A549 (cell line): ENCODE results near the gene COLEC12.

ENCODE experiments used
- CTCF ChIP-seq: fragments of >200 bp; sonication (Bioruptor Twin); formaldehyde crosslinking; IDR thresholded peaks from 3 replicates; pipeline ENCODE4 v1.5.1; 2016
- E2F6 ChIP-seq: IDR thresholded peaks from 2 replicates; pipeline ENCODE4 v1.6.1; 2012; ENCODE audit warnings: low read depth, borderline replicate concordance
- FOSB ChIP-seq: fragments of 250-450 bp; sonication (Bioruptor Pico); IDR thresholded peaks from 2 replicates; pipeline ENCODE4 v1.5.0; 2020; ENCODE audit warnings: mild to moderate bottlenecking, moderate library complexity
- POLR2A ChIP-seq: IDR thresholded peaks from 2 replicates; pipeline ENCODE4 v1.6.1; 2012; ENCODE audit warnings: mild to moderate bottlenecking, low read length
- RFX5 ChIP-seq: fragments of 450-650 bp; IDR thresholded peaks from 2 replicates; pipeline ENCODE4 v1.7.1; 2014; ENCODE audit warnings: antibody characterized with exemption, mild to moderate bottlenecking, moderate library complexity
- SMC3 ChIP-seq: fragments of >200 bp; sonication (Bioruptor Twin); formaldehyde crosslinking; IDR thresholded peaks from 3 replicates; pipeline ENCODE4 v1.6.1; 2018; ENCODE audit warnings: inconsistent platforms
- SREBF2 ChIP-seq: fragments of 450-650 bp; IDR thresholded peaks from 2 replicates; pipeline ENCODE4 v1.6.1; 2014; ENCODE audit warnings: mild to moderate bottlenecking, moderate library complexity
- USF2 ChIP-seq: fragments of 450-650 bp; IDR thresholded peaks from 2 replicates; pipeline ENCODE4 v1.6.1; 2014; ENCODE audit warnings: antibody characterized with exemption
- ZFP36 ChIP-seq: fragments of 450-650 bp; IDR thresholded peaks from 2 replicates; pipeline ENCODE4 v1.6.1; 2014; ENCODE audit warnings: borderline replicate concordance; ENCODE audit not compliant: partially characterized antibody

GRCh38 chr18:396556-396955, 103.9 kb downstream of the COLEC12 start:
- TF ChIP-seq CTCF (no peak), ZFP36 (no peak), USF2 (no peak), FOSB (CRISPR knock-in tag) (no peak), RFX5 (no peak), SMC3 (no peak), SREBF2 (no peak), POLR2A (no peak), E2F6 (no peak)
